HG02852 (cell line): Measurements from ENCODE around the gene RMI2.
"Not testable (repeated sequence)": the region's sequence is repeated elsewhere in the genome, so short reads cannot be mapped to it uniquely, and the experiment has no call there.

Experiments used
- ATAC-seq: cut with Tn5 transposase; IDR thresholded peaks from one replicate; pipeline ENCODE4 v1.9.1; 2021; ENCODE audit warnings: mild to moderate bottlenecking, moderate library complexity; ENCODE audit not compliant: unreplicated experiment

The RMI2 gene

GRCh38 chr16:11345040-11345862 lies at the start of gene RMI2:
Gene RMI2 (plus strand): TSS chr16:11345459. CDS start chr16:11345472, 13 bp downstream.
- peak; percentile 99 for ATAC-seq

DNA sequence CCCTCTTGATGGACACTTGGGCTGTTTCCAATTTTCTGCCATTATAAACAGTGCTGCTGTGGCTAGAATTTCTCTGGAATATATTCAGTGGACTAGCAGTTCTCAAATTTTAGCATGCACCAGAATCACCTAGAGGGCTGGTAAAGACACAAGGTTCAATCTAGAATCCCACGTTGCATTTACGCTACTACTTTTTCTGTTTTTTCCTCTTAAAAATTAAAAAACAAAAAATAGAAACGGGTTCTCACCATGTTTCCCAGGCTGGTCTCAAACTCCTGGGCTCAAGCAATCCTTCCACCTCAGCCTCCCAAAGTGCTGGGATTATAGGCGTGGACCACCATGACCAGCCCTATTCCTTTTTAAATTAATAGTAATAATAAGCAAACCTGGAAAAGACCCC lies 49.6 kb upstream of the RMI2 start:
- no peak for ATAC-seq

DNA sequence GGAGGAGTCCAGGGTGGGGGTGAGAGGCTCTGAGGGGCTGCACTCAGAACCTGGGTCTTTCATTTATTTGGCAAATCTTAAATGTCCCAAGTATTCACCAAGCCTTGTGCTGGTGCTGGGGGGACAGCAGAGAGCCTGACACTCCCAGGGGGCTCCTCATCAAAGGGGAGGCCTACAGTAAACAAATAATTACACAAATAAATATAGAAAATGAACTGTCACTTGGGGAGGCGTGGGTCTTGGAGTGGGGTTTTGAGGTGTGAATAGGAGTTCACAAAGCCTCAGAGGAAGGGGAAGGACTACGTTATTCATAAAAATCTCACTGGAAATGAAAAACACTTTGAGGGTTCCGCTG lies 48.9 kb upstream of the RMI2 start:
- no peak for ATAC-seq

DNA sequence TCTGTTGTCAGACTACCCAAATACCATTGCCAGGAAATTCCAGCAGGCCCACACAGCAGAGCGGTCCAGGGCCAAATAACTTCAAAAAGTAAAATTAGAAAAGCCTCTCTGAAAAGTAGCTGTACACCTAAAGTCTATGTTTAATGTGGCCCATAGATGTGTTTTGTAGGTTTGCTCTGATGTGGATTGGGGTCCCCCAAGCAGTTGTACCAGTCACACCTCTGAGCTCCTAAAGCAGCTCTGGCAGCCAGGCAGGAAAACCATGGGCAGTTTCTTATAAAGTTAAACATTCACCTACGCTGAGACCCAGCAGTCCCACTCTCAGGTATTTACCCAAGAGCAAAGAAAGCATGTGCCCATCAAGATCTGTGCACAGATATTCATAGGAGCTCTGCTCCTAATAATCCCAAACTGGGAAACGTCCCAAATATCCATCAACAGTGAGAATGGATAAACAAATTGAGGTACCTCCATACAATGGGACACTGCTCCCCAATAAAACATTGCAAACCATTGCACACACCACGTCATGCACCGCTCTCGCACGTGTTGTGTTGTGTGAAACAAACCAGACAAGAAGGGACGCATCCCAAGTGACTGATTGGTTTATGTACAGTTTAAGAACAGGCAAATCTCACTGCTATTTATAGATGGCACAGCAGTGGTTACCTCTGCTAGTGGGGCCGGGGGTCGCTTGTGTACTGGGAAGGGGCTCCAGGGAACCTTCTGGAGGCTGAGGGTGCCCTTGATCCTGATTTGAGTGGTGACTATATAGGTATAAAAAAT lies 48.4 kb upstream of the RMI2 start:
- peak; percentile 14 for ATAC-seq

DNA sequence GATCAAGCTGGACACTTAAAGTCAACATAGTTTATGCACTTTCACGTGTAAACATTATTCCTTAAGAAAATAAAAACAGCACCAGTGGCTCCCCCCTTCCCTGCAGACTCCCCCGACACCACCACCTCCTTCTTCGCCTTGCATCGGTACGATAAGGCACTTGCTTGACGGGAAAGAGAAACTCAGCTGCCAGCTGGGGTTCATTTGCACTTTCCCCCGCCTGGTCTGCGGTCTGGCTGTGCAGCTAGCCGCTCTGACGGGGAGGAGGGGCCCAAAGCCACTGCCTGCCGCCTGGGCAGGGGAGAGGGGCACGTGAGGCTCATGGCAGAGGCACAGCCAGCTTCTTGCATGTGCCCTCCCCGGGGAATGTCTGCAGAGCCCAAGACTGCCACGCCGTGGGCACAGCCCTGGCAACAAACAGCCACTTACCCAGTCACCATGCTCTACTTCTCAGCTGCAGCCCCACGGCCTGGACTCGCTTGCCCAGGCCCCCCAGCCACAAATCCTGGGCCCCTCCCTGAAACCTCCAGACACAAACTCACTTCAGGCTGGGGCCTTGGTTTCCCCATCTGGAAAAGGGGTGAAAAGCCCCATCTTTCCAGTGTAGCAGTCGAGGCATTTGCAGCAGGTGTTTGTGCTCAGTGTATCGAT lies 47.6 kb upstream of the RMI2 start:
- peak; percentile 74 for ATAC-seq

DNA sequence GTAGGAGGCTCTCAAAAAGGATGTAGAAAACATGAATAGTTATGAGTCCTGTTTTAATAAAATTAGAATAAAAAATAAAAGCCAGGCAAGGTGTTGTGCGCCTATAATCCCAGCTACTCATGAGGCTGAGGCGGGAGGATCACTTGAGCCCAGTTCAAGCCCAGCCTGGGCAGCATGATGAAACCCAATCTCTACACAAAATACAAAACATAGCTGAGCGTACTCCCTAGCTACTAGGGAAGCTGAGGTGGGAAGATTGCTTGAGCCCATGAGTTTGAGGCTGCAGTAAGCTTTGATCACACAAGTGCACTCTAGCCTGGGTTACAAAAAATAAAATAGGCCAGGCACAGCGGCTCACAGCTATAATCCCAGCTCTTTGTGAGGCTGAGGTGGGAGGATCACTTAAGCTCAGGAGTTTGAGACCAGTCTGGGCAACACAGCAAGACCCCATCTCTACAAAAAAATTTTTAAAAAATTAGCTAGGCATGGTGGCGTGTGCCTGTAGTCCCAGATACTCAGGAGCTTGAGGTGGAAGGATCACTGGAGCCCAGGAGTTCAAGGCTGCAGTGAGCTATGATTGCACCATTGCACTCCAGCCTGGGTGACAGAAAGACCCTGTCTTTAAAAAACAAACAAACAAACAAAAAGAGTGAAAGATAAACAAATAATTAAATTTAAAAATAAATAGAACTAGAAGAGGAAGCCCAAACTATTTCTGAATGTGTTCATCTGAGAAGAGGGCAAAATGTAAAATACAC lies 46.9 kb upstream of the RMI2 start:
- ATAC-seq = no peak

- ATAC-seq = not testable (repeated sequence)
These were observed 46.2 kb upstream of the RMI2 start for GRCh38 chr16:11298950-11299547.

- no peak for ATAC-seq
These were observed 45.2 kb upstream of the RMI2 start for GRCh38 chr16:11299865-11300559.

DNA sequence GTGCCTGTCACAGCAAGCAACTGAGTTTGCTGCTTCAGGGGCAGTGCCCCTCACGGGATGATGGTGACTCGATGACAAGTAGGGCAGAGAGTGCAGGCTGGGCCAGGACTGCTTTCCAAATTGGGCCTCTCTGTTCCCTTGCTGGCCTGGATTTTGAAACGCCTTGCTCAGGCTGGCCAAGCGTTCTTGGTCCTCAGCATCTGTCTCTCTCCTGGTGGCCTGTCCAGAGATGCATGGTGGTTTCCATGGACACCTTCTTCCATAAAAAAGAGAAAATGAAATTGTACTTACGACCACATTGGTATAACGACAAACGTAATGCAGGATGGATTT lies 44.7 kb upstream of the RMI2 start:
- ATAC-seq = no peak

DNA sequence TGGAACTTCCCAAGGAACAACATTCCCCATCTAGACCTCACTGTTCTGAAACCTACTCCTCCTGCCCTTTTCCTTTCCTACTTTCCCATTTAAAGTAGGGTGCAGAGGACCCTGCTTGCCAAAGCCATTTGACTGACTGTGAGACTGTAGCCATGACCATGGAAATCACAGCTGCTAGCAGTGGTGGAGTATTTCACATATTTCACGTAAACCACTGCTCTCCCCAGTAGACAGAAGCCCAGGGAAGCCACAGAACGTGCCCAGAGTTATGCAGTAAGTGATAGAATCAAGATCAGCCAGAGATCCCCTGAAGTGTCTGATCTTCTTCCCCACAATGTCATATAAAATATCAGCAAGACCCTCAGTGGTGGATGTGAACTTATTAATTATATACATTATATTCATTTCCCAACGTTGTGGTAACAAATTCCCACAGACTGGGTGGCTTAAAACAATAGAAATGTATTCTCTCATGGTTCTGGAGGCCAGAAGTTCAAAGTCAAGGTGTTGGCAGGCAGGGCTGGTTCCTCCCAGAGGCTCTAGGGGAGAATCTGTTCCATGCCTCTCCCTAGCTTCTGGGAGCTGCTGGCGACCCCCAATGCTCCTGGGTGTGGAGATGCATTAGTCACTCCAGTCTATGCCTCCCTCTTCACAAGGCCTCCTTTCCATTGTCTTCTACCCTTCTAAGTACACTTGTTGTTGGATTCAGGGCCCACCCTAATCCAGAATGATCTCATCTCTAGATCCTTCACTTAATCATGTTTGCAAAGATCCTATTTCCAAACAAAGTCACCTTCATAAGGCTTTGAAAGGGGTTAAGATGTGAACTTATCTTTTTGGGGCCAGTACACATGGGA lies 43.4 kb upstream of the RMI2 start:
- ATAC-seq = no peak

DNA sequence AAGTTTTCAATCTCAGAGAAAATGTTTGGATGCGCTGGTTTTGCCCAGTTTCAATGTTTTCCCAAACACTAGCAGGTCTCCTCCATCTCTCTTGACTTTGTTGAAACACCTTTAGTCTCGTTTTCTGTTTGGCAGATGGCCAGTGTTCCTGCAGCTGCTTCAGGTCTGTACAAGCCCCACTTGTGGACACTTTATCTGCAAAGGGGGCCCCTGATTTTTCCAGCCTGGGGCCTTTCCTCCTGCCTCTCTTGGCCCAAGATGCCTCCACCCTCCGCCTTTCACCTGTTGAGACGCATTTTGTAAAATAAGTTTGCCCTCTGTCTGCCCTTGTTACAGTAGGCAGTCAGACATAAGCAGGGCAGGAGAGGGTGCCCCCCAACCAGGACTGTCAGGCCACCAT lies 42.3 kb upstream of the RMI2 start:
- no peak for ATAC-seq

GRCh38 chr16:11303405-11304138 lies 41.7 kb upstream of the RMI2 start:
- no peak for ATAC-seq

DNA sequence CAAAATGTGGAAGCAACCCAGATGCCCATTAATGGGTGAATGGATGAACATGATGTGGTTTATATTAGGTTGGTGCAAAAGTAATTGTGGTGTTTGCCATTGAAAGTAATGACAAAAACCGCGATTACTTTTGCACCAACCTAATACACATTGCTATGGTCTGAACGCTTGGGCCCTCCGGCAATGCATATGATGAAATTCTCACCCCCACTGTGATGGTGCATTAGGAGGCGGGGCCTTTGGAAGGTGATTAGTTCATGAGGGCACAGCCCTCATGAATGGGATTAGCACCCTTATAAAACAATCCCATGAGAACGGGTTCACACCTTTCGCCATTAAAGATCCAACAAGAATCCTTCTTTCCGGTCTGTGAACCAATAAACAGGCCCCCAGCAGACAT lies 38.9 kb upstream of the RMI2 start:
- ATAC-seq = no peak

DNA sequence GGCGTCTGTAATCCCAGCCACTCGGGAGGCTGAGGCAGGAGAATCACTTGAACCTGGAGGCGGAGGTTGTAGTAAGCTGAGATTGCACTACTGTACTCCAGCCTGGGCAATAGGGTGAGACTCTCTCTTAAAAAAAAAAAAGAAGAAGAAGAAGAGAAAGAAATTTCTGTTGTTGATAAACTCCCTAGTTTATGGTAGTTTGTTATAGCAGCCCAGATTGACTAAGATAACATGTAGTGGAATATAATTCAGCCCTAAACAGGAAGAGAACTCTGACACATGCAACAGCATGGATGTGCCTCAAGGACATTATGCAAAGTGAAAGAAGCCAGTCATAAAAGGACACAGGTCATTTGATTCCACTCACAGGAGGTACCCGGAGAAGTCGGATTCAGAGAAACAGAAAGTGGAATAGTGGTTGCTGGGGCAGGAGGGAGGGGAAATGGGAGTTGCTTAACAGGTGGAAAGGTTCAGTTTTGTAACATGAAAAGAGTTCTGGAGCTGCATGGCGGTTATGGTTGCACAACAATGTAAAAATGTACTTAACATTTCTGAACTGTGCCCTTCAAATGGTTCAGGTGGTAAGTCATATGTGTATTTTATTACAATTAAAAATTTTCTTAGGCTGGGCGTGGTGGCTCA lies 38.1 kb upstream of the RMI2 start:
- ATAC-seq = no peak

- no peak for ATAC-seq
These were observed 37.4 kb upstream of the RMI2 start for GRCh38 chr16:11307639-11308492.

- peak; percentile 36 for ATAC-seq
These were observed 36.6 kb upstream of the RMI2 start for GRCh38 chr16:11308493-11309283.
